ENCODE data around the gene MYB. TPM values are rescaled to one million over a fixed set of nuclear protein-coding genes. Genes with fewer than 3 reads are reported as not detected.

Gene MYB
- total and polyA plus RNA-seq, 2 of the 8 experiments (the other 6 are each of a cell fraction or from before 2014, with no cell fraction given) = 4.0 to 7.6 TPM

GRCh38 chr6:135230711-135231468 is 49.8 kb downstream of the MYB start:
- H3K79me2 ChIP-seq (ENCODE audit: control insufficient read depth in 1 of 2, insufficient read depth in 2 of 2, low read length in 2 of 2) = no peaks in the 10 kb centered on the region
- no peak overlapping the region for H4K5ac ChIP-seq (ENCODE audit: insufficient read length, low read depth, low read length)
- H2BK12ac ChIP-seq (ENCODE audit: low read depth, low read length) = no peak overlapping the region
- H2AFZ ChIP-seq (ENCODE audit: low read length) = no peak overlapping the region
- FAIRE-seq = no peak
- no peak overlapping the region for H3K56ac ChIP-seq (replicated peaks; ENCODE audit: insufficient read length, low read depth, low read length)
- WGBS, 2 experiments (ENCODE audit: extremely low coverage in 1 of 2, insufficient coverage in 1 of 2, insufficient read length in 1 of 2, insufficient replicate concordance in 2 of 2, low coverage in 1 of 2, low lambda C conversion rate in 2 of 2, missing lambda C conversion rate in 1 of 2) = 81% methylated on average over 3 of the region's 3 CpGs; no CpG with 5 or more reads in 1 of the 2 experiments
- H3K27me3 ChIP-seq (replicated peaks in 1 of 4; ENCODE audit: control insufficient read depth in 3 of 4, extremely low read depth in 1 of 4, insufficient read depth in 3 of 4, low read length in 3 of 4) = no peaks in the 10 kb centered on the region
- no peak overlapping the region for H4K8ac ChIP-seq (ENCODE audit: extremely low read depth, insufficient read depth, low read length)
- ChIA-PET POLR2A (ENCODE audit: partially characterized antibody) (interaction anchor here (1.2 kb wide), 1 partner anchor 176 kb away, joined by 5 read pairs; the partner anchor contains the start of gene HBS1L), CTCF (ENCODE audit: partially characterized antibody) (interaction anchor here (1.3 to 1.6 kb wide), 2 partner anchors 13 to 86 kb away, joined by 4 to 6 read pairs; no protein-coding TSS in a partner anchor)
- H2BK20ac ChIP-seq (ENCODE audit: low read length) = no peak overlapping the region
- H3K23ac ChIP-seq (ENCODE audit: insufficient read length) = no peak overlapping the region
- H3K14ac ChIP-seq (ENCODE audit: insufficient read length) = no peak overlapping the region
- no peak overlapping the region for H2BK120ac ChIP-seq (replicated peaks; ENCODE audit: low read depth, low read length)
- no peak overlapping the region for H3K27ac ChIP-seq (ENCODE audit: low read depth, low read length)
- TF ChIP-seq USF2 (IDR thresholded peaks at IDR 0.05; ENCODE audit: low read length) = no peak
- TF ChIP-seq E2F6 (IDR thresholded peaks at IDR 0.05) = no peak
- TF ChIP-seq BRCA1 (IDR thresholded peaks at IDR 0.05; ENCODE audit: low read depth, low read length) = no peak
- no peak for TF ChIP-seq SAP30 (IDR thresholded peaks at IDR 0.05; ENCODE audit: insufficient read depth, insufficient replicate concordance, low read length)
- no peaks in the 10 kb centered on the region; a peak in 2 of 8 replicates for H3K36me3 ChIP-seq (ENCODE audit: control insufficient read depth in 2 of 4, insufficient read depth in 4 of 4, low read length in 3 of 4)
- DNase-seq (ENCODE audit: low read depth in 1 of 2, low spot score in 2 of 2) = no peak
- no peak overlapping the region for H3K4me2 ChIP-seq (ENCODE audit: insufficient read depth in 1 of 2, low read depth in 2 of 2, low read length in 2 of 2)
- H2BK15ac ChIP-seq (ENCODE audit: low read length) = no peak overlapping the region
- H4K20me1 ChIP-seq (replicated peaks in 1 of 2; ENCODE audit: control insufficient read depth in 1 of 2, insufficient read depth in 2 of 2, low read length in 2 of 2) = no peaks in the 10 kb centered on the region
- H3K4me3 ChIP-seq (ENCODE audit: extremely low read depth in 1 of 4, insufficient read depth in 2 of 4, low read depth in 3 of 4, low read length in 4 of 4) = no peak overlapping the region
- H3K9me3 ChIP-seq (ENCODE audit: insufficient read depth in 2 of 2, low read depth in 1 of 2, low read length in 1 of 2) = no peaks in the 10 kb centered on the region
- H3K23me2 ChIP-seq (ENCODE audit: low read depth, low read length) = no peaks in the 10 kb centered on the region
- no peak overlapping the region for H3K9ac ChIP-seq (replicated peaks in 1 of 4; ENCODE audit: extremely low read depth in 1 of 4, low read depth in 3 of 4, low read length in 3 of 4)
- no peaks in the 10 kb centered on the region for H3K79me1 ChIP-seq (ENCODE audit: low read depth, low read length)
- no peak overlapping the region for H2BK5ac ChIP-seq (ENCODE audit: low read depth, low read length)
- no peak overlapping the region for H3K18ac ChIP-seq (ENCODE audit: extremely low read depth, low read length)
- H2AK5ac ChIP-seq (ENCODE audit: low read depth, low read length) = no peak overlapping the region
- no peak overlapping the region for H3K4ac ChIP-seq (replicated peaks; ENCODE audit: insufficient read length, low read depth, low read length)
- no peak overlapping the region for H4K91ac ChIP-seq (replicated peaks; ENCODE audit: insufficient read length, low read length)
- H3K4me1 ChIP-seq (replicated peaks in 1 of 4; ENCODE audit: control insufficient read depth in 3 of 4, insufficient read depth in 4 of 4, low read length in 3 of 4) = no peaks in the 10 kb centered on the region; a peak in 1 of 7 replicates

Measured in H1 (cell line).